ENCODE measurements around the gene C22orf23. TPM values are rescaled to one million over a fixed set of nuclear protein-coding genes. Genes with fewer than 3 reads are reported as not detected.

Gene C22orf23
- polyA plus RNA-seq, 1 of the 3 experiments (the other 2 are of a cell fraction): 0.33 TPM

DNA sequence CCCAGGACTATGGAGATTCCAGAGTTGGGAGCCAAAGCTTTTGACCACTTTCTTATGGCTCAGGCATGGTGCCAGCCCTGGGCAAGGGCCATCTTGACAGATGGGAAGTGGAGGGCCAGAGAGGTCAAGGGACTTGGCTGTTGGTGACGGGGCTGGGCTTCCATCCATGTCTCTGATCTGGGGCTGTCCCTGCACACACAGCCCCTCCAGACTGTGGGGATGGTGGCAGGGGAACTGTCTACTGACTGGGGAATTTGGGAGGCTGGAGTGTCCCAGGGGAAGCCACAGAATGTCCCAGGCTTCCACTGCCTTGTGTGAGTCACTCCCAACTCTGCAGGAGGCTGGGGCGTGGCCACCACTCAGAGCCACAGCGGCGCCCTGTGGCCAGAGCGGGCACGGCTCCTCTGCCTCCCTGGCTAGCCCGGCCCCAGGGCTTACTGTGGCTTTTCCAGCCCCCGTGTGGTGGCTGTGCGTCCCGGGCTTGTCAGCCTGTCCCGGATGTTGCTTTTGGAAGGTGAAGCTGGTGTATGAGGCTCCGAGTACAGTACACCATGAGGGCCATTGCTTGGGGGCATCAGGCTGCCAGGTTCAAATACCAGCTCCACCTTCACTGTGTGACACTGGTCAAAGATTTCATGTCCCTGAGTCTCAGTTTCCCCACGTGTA, 19.6 kb downstream of the C22orf23 start (continued):
- TF ChIP-seq RCOR1 (IDR thresholded peaks at IDR 0.05; ENCODE audit: low read length) (0 out of 2 replicates have a peak, but pooled peaks have one; percentile 40), NRF1 (IDR thresholded peaks at IDR 0.05; ENCODE audit: low read depth, low read length) (no peak)
- TF ChIP-seq, protein P1, sequence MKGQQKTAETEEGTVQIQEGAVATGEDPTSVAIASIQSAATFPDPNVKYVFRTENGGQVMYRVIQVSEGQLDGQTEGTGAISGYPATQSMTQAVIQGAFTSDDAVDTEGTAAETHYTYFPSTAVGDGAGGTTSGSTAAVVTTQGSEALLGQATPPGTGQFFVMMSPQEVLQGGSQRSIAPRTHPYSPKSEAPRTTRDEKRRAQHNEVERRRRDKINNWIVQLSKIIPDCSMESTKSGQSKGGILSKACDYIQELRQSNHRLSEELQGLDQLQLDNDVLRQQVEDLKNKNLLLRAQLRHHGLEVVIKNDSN (IDR thresholded peaks at IDR 0.05; ENCODE audit: borderline replicate concordance, low read depth): no peak

DNA sequence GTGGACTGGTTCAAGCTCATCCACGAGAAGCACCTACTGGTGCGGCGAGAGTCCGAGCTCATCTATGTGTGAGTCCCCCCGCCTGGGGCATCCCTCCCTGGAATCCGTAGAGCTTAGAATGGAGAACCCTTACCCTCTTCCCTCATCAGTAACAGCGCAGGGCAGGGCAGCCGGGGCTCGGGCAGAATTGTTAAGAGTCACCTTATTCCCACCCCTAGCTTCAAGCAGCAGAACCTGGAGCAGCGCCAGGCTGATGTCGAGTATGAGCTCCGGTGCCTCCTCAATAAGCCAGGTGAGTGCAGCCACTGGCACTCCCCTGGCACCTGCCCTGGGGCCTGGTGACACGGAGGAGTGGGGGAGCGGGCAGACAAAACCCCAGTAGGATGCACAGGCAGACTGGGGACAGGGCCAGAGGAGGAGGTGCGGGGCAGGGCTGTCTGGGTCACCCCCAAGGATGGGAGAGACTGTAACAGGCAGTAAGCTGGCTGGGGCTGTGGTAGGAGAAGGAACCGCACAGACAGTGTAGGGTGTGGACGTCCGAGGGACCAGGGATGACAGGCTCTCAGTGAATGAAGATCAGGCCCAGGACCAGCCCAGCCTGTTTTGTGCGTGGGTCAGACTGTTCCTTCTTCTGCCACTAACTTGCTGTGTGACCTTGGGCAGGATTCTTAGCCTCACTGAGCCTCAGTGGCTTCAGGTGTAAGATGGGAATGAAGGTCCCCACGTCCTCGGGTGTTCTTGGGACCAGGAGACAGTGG, 20.4 kb downstream of the C22orf23 start:
- 97% methylated on average over 17 of the region's 21 CpGs for WGBS (ENCODE audit: low lambda C conversion rate)
- CTCF ChIA-PET: interaction anchor here (0.9 to 3.5 kb wide), 8 partner anchors 8 to 115 kb away, joined by 3 to 13 read pairs (median 6); partner anchors contain the start of gene MICALL1
- POLR2A ChIA-PET: no interaction called here

DNA sequence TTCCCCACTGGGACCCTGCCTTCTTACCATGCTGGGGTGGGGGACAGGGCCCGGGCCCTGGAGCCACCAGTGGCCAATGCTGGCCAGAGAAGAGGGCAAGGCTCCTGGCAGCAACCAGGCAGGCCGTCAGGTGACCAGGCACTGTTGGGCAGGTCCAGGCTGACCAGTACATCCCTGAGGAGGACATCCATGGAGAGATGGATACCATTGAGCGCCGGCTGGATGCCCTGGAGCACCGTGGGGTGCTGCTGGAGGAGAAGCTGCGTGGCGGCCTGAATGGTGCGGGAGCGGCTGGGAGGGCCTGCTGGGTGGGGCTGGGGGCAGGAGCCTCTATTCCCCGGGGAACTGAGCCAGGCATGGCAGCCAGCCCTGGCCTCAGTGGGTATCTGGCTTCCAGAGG, 21.0 kb downstream of the C22orf23 start:
- no peaks in the 10 kb centered on the region; the same call in 1 of the 2 replicates for H3K79me2 ChIP-seq (ENCODE audit: insufficient read depth)
- no peak overlapping the region for H3K27ac ChIP-seq (ENCODE audit: low read depth in 2 of 2, low read length in 1 of 2)
- H3K4me2 ChIP-seq: no peak overlapping the region
- POLR2A ChIA-PET: no interaction called here
- no peak overlapping the region for H3K9ac ChIP-seq
- H3F3A ChIP-seq (replicated peaks; ENCODE audit: insufficient read depth): peaks cover 14% of the 10 kb centered on the region
- no peaks in the 10 kb centered on the region for H3K27me3 ChIP-seq (ENCODE audit: insufficient read depth)
- WGBS (ENCODE audit: low lambda C conversion rate): 73% methylated on average over 3 of the region's 10 CpGs
- H3K9me2 ChIP-seq: no peaks in the 10 kb centered on the region
- H3K4me1 ChIP-seq (ENCODE audit: control insufficient read depth in 1 of 2, insufficient read depth in 2 of 2, low read depth in 1 of 2, low read length in 1 of 2): peaks cover 6 to 7% of the 10 kb centered on the region in 2 experiments; a peak in 3 of 4 replicates
- DNase-seq: no peak
- peaks cover 8% of the 10 kb centered on the region; the same call in 1 of the 2 replicates for H4K20me1 ChIP-seq (ENCODE audit: insufficient read depth)
- no peak overlapping the region for H3K4me3 ChIP-seq (ENCODE audit: low read depth in 2 of 2, low read length in 1 of 2)
- H3K36me3 ChIP-seq (replicated peaks in 1 of 2; ENCODE audit: control insufficient read depth in 1 of 2, insufficient read depth in 2 of 2, low read length in 1 of 2): peaks cover 17 to 19% of the 10 kb centered on the region in 2 experiments
- CTCF ChIA-PET: interaction anchor here (1.1 to 3.5 kb wide), 5 partner anchors 8 to 115 kb away, joined by 3 to 13 read pairs (median 6); partner anchors contain the start of gene MICALL1
- no peak overlapping the region for H2AFZ ChIP-seq (ENCODE audit: low read depth)
- no peaks in the 10 kb centered on the region for H3K9me3 ChIP-seq
- TF ChIP-seq POLR2AphosphoS5 (IDR thresholded peaks at IDR 0.05; ENCODE audit: low read depth, low read length) (no peak), FOXJ3 (CRISPR knock-in tag; IDR thresholded peaks at IDR 0.05) (no peak), EP300 (IDR thresholded peaks at IDR 0.05; ENCODE audit: borderline replicate concordance in 1 of 2, low read depth in 1 of 2, low read length in 1 of 2) (no peak), ELF1 (IDR thresholded peaks at IDR 0.05) (no peak), RXRA (IDR thresholded peaks at IDR 0.05; ENCODE audit: borderline replicate concordance, low read depth) (no peak), GABPA (IDR thresholded peaks at IDR 0.05; ENCODE audit: low read depth) (no peak), SMC3 (IDR thresholded peaks at IDR 0.05; ENCODE audit: low read depth, low read length) (no peak)
- TF ChIP-seq, protein P2, sequence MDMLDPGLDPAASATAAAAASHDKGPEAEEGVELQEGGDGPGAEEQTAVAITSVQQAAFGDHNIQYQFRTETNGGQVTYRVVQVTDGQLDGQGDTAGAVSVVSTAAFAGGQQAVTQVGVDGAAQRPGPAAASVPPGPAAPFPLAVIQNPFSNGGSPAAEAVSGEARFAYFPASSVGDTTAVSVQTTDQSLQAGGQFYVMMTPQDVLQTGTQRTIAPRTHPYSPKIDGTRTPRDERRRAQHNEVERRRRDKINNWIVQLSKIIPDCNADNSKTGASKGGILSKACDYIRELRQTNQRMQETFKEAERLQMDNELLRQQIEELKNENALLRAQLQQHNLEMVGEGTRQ (IDR thresholded peaks at IDR 0.05; ENCODE audit: borderline replicate concordance, low read depth, low read length): no peak
- TF ChIP-seq, protein P3, sequence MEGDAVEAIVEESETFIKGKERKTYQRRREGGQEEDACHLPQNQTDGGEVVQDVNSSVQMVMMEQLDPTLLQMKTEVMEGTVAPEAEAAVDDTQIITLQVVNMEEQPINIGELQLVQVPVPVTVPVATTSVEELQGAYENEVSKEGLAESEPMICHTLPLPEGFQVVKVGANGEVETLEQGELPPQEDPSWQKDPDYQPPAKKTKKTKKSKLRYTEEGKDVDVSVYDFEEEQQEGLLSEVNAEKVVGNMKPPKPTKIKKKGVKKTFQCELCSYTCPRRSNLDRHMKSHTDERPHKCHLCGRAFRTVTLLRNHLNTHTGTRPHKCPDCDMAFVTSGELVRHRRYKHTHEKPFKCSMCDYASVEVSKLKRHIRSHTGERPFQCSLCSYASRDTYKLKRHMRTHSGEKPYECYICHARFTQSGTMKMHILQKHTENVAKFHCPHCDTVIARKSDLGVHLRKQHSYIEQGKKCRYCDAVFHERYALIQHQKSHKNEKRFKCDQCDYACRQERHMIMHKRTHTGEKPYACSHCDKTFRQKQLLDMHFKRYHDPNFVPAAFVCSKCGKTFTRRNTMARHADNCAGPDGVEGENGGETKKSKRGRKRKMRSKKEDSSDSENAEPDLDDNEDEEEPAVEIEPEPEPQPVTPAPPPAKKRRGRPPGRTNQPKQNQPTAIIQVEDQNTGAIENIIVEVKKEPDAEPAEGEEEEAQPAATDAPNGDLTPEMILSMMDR (IDR thresholded peaks at IDR 0.05): no peak

More for the DNA sequence above, 20.4 kb downstream of the C22orf23 start:
- H3K9me2 ChIP-seq: no peaks in the 10 kb centered on the region
- H4K20me1 ChIP-seq (ENCODE audit: insufficient read depth): peaks cover 8% of the 10 kb centered on the region; the same call in 1 of the 2 replicates
- H3K4me1 ChIP-seq (ENCODE audit: control insufficient read depth in 1 of 2, insufficient read depth in 2 of 2, low read depth in 1 of 2, low read length in 1 of 2): peaks cover 6 to 7% of the 10 kb centered on the region in 2 experiments; a peak in 3 of 4 replicates
- H3F3A ChIP-seq (replicated peaks; ENCODE audit: insufficient read depth): peaks cover 14% of the 10 kb centered on the region
- no peak for DNase-seq
- H3K4me2 ChIP-seq: peak overlapping the region; percentile 47; the same call in 1 of the 2 replicates
- peak overlapping the region in 1 of 2 experiments; percentile 69; a peak in 2 of 4 replicates for H3K27ac ChIP-seq (ENCODE audit: low read depth in 2 of 2, low read length in 1 of 2)
- H3K79me2 ChIP-seq (ENCODE audit: insufficient read depth): no peaks in the 10 kb centered on the region
- peaks cover 17 to 20% of the 10 kb centered on the region in 2 experiments for H3K36me3 ChIP-seq (replicated peaks in 1 of 2; ENCODE audit: control insufficient read depth in 1 of 2, insufficient read depth in 2 of 2, low read length in 1 of 2)
- no peaks in the 10 kb centered on the region for H3K27me3 ChIP-seq (ENCODE audit: insufficient read depth)
- no peak overlapping the region for H3K4me3 ChIP-seq (ENCODE audit: low read depth in 2 of 2, low read length in 1 of 2)
- H3K9ac ChIP-seq: no peak overlapping the region
- H3K9me3 ChIP-seq: no peaks in the 10 kb centered on the region
- TF ChIP-seq RCOR1 (IDR thresholded peaks at IDR 0.05; ENCODE audit: low read length) (no peak), TCF12 (IDR thresholded peaks at IDR 0.05) (no peak), FOXM1 (IDR thresholded peaks at IDR 0.05; ENCODE audit: low read depth) (no peak), NFIC (IDR thresholded peaks at IDR 0.05; ENCODE audit: borderline replicate concordance) (no peak), TAF1 (IDR thresholded peaks at IDR 0.05; ENCODE audit: borderline replicate concordance, low read depth, low read length) (no peak), SIN3A (IDR thresholded peaks at IDR 0.05; ENCODE audit: borderline replicate concordance, low read depth, low read length) (no peak)
- TF ChIP-seq, protein P2 (IDR thresholded peaks at IDR 0.05; ENCODE audit: borderline replicate concordance, low read depth, low read length): no peak
- no peak overlapping the region for H2AFZ ChIP-seq (ENCODE audit: low read depth)
